Fibroblast of villous mesenchyme (primary cell): ENCODE results near the gene PALM. TPM values are rescaled to one million over a fixed set of nuclear protein-coding genes. Genes with fewer than 3 reads are reported as not detected.

ENCODE experiments used
- DNase-seq: peaks from one replicate; pipeline ENCODE4 v3.0.0-alpha.2; 2010; ENCODE audit warnings: low read depth
- H3K4me3 ChIP-seq: 2 replicates; pipeline ENCODE4 v1.5.1; 2011; ENCODE audit warnings: low read depth, mild to moderate bottlenecking, low read length
- total RNA-seq: library from RNA; depleted of rRNA; stranded (reverse); fragments of >200 nt; gene quantifications from 2 replicates; pipeline ENCODE4 v1.2.3, GENCODE V29; 2012
- TF ChIP-seq, protein P1 (sequence below): IDR thresholded peaks from 2 replicates; pipeline ENCODE4 v1.5.1; 2012; ENCODE audit warnings: low read depth, mild to moderate bottlenecking, low read length; ENCODE audit not compliant: insufficient read depth

Gene PALM
- total RNA-seq, 1 donor: 1.7 TPM

DNA sequence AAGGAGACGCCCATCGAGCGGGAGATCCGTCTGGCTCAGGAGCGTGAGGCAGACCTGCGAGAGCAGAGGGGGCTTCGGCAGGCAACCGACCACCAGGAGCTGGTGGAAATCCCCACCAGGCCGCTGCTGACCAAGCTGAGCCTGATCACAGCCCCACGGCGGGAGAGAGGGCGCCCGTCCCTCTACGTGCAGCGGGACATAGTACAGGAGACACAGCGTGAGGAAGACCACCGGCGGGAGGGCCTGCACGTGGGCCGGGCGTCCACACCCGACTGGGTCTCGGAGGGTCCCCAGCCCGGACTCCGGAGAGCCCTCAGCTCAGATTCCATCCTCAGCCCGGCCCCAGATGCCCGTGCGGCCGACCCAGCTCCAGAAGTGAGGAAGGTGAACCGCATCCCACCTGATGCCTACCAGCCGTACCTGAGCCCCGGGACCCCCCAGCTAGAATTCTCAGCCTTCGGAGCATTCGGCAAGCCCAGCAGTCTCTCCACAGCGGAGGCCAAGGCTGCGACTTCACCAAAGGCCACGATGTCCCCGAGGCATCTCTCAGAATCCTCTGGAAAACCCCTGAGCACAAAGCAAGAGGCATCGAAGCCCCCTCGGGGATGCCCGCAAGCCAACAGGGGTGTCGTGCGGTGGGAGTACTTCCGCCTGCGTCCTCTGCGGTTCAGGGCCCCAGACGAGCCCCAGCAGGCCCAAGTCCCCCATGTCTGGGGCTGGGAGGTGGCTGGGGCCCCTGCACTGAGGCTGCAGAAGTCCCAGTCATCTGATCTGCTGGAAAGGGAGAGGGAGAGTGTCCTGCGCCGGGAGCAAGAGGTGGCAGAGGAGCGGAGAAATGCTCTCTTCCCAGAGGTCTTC, 49.3 kb downstream of the PALM start:
- DNase-seq: no peak
- TF ChIP-seq, protein P1, sequence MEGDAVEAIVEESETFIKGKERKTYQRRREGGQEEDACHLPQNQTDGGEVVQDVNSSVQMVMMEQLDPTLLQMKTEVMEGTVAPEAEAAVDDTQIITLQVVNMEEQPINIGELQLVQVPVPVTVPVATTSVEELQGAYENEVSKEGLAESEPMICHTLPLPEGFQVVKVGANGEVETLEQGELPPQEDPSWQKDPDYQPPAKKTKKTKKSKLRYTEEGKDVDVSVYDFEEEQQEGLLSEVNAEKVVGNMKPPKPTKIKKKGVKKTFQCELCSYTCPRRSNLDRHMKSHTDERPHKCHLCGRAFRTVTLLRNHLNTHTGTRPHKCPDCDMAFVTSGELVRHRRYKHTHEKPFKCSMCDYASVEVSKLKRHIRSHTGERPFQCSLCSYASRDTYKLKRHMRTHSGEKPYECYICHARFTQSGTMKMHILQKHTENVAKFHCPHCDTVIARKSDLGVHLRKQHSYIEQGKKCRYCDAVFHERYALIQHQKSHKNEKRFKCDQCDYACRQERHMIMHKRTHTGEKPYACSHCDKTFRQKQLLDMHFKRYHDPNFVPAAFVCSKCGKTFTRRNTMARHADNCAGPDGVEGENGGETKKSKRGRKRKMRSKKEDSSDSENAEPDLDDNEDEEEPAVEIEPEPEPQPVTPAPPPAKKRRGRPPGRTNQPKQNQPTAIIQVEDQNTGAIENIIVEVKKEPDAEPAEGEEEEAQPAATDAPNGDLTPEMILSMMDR: no peak

DNA sequence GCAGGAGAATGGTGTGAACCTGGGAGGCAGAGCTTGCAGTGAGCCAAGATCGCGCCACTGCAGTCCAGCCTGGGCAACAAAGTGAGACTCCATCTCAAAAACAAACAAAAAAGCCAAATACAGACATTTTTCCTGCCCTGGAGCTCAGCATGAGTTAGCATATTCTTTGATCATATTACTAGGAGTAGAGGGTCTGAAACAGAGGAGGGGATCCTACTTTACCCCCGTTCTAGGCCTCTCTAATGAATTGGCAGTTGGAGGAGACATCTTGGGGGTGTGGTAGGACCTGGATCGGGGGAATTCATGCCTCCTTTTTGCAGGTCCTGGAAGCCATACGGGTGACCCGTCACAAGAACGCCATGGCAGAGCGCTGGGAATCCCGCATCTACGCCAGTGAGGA, 54.4 kb downstream of the PALM start:
- TF ChIP-seq, protein P1: no peak
- DNase-seq: no peak
- H3K4me3 ChIP-seq: no peak overlapping the region

More for the DNA sequence above, 49.3 kb downstream of the PALM start:
- no peak overlapping the region for H3K4me3 ChIP-seq

DNA sequence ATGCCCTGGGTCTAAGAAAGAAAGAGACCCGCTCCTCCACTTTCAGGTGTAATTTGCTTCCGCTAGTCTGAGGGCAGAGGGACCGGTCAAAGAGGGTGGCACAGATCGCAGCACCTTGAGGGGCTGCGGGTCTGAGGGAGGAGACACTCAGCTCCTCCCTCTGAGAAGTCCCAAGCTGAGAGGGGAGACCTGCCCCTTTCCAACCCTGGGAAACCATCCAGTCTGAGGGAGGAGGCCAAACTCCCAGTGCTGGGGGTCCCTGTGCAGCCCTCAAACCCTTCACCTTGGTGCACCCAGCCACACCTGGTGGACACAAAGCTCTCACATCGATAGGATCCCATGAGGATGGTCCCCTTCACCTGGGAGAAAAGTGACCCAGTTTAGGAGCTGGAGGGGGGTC, 55.1 kb downstream of the PALM start:
- DNase-seq: no peak
- TF ChIP-seq, protein P1: no peak
- H3K4me3 ChIP-seq: no peak overlapping the region

DNA sequence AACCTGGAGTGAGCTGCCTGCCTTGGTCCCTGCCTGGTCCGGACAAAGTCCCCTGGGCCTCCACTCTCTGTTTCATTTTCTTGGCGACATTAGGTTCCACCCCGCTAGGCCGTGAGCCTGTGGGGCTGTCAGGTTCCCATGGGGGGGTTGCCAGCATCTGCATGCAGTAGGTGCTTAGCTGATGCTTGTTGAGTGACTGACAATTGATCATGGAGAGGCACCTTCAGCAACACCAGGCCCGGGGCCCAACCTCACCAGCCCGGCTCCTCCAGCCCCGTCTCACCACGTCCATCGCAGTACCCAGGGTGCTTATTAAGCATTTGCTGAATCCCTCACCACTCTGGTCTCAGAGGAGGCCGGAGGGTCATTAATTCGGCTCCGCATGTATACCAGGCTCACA, 55.6 kb downstream of the PALM start:
- no peak overlapping the region for H3K4me3 ChIP-seq
- TF ChIP-seq, protein P1: no peak
- no peak for DNase-seq

DNA sequence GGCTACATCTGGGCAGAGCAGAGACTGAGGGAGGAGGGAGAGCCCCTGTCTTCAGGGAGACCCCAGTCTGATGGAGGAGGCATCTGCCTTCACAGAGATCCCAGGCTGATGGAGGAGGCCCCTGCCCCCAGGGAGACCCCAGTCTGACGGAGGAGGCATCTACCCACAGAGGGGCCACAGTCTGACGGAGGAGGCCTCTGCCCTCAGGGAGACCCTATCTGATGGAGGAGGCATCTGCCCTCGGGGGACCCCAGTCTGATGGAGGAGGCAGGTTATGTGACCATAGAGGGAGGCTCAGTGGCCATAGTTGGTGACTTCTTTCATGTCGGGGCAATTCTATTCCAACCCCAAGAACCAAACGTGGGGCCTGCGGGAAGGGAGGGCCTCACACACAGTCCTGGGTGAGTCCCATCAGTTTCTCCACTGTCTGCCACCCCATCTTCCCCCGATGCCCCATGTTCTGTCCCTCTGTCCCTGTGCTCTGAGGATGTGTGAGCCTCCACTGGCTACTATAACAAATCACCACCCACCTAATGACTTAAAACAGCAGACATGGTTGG, 56.5 kb downstream of the PALM start:
- H3K4me3 ChIP-seq: no peak overlapping the region
- no peak for DNase-seq
- TF ChIP-seq, protein P1: no peak

DNA sequence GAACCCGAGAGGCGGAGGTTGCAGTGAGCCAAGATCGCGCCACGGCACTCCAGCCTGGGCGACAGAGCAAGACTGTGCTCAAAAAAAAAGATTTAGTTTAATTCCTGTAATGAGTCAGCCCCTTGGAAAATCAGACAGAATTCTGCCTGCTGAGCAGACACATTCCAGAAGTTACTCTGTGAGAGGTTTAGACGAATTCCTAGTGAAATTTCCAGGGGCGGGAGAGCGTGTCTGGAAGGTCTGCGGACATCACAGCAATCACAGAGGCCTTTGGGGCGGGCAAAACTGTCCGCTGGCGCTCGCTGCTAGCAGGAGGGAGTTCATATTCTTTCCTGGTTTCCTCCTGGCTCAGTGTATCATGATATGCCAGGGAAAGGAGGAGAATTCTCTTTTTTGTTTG, 59.7 kb downstream of the PALM start:
- no peak overlapping the region for H3K4me3 ChIP-seq
- peak; percentile 93 for DNase-seq
- TF ChIP-seq, protein P1: no peak
